HL-60 (cell line): ENCODE results near the gene PIP5KL1.

Experiments
- GABPA ChIP-seq: IDR thresholded peaks from 2 replicates; pipeline ENCODE4 v1.6.1; 2012; ENCODE audit warnings: low read depth
- POLR2AphosphoS5 ChIP-seq: IDR thresholded peaks from 2 replicates; pipeline ENCODE4 v1.6.1; 2012; ENCODE audit warnings: low read depth
- SPI1 ChIP-seq: IDR thresholded peaks from 2 replicates; pipeline ENCODE4 v1.6.1; 2012; ENCODE audit warnings: low read depth, mild to moderate bottlenecking, borderline replicate concordance
- TF ChIP-seq, protein P1 (sequence below): IDR thresholded peaks from 2 replicates; pipeline ENCODE4 v1.6.1; 2012; ENCODE audit warnings: low read depth; ENCODE audit not compliant: insufficient replicate concordance
- TF ChIP-seq, protein P2 (sequence below): IDR thresholded peaks from one replicate; pipeline ENCODE4 v1.5.1; 2011; ENCODE audit warnings: low read length, control low read depth, inconsistent platforms; ENCODE audit not compliant: insufficient read depth

DNA sequence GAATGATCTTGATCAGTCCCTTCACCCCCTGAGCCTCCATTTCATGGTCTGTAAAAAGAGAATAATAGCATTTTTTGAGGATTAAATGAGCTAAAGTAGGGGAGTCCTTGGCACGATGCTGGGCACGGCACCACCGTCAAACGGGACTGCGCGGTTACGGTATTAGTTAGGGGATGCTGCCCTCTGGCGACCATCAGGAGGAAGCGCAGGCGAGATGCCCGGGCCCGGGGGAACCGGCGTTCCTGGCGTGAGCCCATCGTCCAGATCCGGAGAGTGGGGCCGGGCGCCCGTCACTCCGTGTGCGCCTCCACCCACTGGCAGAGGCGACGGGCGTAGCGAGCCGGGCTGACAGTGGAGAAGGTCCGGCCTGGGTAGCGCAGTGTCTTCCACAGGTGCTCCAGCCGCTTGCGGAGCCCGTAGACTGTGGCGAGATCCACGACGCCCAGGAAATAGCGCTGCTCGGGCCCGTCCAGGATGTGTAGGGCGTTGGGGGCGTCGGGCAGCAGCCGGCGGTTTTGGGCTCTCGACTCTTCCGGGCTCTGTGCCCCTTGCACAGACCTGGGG, 8.9 kb downstream of the PIP5KL1 start:
- TF ChIP-seq, protein P1, sequence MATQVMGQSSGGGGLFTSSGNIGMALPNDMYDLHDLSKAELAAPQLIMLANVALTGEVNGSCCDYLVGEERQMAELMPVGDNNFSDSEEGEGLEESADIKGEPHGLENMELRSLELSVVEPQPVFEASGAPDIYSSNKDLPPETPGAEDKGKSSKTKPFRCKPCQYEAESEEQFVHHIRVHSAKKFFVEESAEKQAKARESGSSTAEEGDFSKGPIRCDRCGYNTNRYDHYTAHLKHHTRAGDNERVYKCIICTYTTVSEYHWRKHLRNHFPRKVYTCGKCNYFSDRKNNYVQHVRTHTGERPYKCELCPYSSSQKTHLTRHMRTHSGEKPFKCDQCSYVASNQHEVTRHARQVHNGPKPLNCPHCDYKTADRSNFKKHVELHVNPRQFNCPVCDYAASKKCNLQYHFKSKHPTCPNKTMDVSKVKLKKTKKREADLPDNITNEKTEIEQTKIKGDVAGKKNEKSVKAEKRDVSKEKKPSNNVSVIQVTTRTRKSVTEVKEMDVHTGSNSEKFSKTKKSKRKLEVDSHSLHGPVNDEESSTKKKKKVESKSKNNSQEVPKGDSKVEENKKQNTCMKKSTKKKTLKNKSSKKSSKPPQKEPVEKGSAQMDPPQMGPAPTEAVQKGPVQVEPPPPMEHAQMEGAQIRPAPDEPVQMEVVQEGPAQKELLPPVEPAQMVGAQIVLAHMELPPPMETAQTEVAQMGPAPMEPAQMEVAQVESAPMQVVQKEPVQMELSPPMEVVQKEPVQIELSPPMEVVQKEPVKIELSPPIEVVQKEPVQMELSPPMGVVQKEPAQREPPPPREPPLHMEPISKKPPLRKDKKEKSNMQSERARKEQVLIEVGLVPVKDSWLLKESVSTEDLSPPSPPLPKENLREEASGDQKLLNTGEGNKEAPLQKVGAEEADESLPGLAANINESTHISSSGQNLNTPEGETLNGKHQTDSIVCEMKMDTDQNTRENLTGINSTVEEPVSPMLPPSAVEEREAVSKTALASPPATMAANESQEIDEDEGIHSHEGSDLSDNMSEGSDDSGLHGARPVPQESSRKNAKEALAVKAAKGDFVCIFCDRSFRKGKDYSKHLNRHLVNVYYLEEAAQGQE, result no peak
- TF ChIP-seq, protein P2, sequence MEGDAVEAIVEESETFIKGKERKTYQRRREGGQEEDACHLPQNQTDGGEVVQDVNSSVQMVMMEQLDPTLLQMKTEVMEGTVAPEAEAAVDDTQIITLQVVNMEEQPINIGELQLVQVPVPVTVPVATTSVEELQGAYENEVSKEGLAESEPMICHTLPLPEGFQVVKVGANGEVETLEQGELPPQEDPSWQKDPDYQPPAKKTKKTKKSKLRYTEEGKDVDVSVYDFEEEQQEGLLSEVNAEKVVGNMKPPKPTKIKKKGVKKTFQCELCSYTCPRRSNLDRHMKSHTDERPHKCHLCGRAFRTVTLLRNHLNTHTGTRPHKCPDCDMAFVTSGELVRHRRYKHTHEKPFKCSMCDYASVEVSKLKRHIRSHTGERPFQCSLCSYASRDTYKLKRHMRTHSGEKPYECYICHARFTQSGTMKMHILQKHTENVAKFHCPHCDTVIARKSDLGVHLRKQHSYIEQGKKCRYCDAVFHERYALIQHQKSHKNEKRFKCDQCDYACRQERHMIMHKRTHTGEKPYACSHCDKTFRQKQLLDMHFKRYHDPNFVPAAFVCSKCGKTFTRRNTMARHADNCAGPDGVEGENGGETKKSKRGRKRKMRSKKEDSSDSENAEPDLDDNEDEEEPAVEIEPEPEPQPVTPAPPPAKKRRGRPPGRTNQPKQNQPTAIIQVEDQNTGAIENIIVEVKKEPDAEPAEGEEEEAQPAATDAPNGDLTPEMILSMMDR, result peak; percentile 73
- TF ChIP-seq GABPA (no peak), POLR2AphosphoS5 (no peak), SPI1 (no peak)
